AG09309 (cell line): ENCODE measurements around the gene PALM3.
"Not testable (repeated sequence)": the region's sequence is repeated elsewhere in the genome, so short reads cannot be mapped to it uniquely, and the experiment has no call there.

Experiments used
- DNase-seq: peaks from one replicate; pipeline ENCODE4 v3.0.0-alpha.2; 2010; ENCODE audit warnings: low read depth
- H3K4me3 ChIP-seq: 2 replicates; pipeline ENCODE4 v1.5.1; 2011; ENCODE audit warnings: mild to moderate bottlenecking, low read depth, low read length, moderate library complexity; ENCODE audit not compliant: control insufficient read depth
- TF ChIP-seq, protein P1 (sequence below): IDR thresholded peaks from 2 replicates; pipeline ENCODE4 v1.5.1; 2011; ENCODE audit warnings: mild to moderate bottlenecking, low read depth, low read length, inconsistent platforms; ENCODE audit not compliant: insufficient read depth, control insufficient read depth; ENCODE audit errors: missing control alignments

Gene PALM3

GRCh38 chr19:14022469-14022868 is 39.4 kb downstream of the PALM3 start:
- DNase-seq = no peak
- H3K4me3 ChIP-seq = no peak overlapping the region
- TF ChIP-seq, protein P1, sequence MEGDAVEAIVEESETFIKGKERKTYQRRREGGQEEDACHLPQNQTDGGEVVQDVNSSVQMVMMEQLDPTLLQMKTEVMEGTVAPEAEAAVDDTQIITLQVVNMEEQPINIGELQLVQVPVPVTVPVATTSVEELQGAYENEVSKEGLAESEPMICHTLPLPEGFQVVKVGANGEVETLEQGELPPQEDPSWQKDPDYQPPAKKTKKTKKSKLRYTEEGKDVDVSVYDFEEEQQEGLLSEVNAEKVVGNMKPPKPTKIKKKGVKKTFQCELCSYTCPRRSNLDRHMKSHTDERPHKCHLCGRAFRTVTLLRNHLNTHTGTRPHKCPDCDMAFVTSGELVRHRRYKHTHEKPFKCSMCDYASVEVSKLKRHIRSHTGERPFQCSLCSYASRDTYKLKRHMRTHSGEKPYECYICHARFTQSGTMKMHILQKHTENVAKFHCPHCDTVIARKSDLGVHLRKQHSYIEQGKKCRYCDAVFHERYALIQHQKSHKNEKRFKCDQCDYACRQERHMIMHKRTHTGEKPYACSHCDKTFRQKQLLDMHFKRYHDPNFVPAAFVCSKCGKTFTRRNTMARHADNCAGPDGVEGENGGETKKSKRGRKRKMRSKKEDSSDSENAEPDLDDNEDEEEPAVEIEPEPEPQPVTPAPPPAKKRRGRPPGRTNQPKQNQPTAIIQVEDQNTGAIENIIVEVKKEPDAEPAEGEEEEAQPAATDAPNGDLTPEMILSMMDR = no peak

- no peak overlapping the region for H3K4me3 ChIP-seq
- DNase-seq = no peak
- TF ChIP-seq, protein P1 = no peak
These were observed 40.4 kb downstream of the PALM3 start for GRCh38 chr19:14021474-14021873.

DNA sequence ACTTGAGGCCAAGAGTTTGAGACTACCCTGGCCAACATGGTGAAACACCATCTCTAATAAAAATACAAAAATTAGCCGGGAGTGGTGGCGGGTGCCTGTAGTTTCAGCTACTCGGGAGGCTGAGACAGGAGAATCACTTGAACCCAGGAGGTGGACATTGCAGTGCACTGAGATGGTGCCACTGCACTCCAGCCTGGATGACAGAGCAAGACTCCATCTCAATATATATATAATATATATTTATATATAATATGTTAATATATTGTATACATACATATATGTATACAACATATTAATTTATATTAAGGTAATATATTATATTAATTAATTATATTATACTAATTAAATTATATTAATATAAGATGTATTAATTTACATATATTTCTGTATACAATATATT is 42.1 kb downstream of the PALM3 start:
- DNase-seq, H3K4me3 ChIP-seq: not testable (repeated sequence)

DNA sequence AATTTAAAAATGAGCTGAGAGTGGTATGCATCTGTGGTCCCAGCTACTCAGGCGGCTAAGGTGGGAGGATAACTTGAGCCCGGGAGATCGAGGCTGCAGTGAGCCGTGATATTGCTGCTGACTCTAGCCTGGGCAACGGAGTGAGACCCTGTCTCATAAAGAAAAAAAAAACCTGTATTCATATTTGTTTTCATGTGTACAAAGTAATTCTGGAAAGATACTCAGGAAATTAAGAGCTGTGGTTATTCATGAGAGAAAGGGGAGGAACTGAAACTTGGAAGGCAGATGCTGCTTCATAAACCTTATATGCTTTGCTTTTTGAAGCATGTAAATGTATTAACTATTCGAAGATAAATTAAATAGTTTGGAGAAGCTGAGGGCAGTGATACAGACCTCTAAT is 42.8 kb downstream of the PALM3 start:
- H3K4me3 ChIP-seq = no peak overlapping the region
- TF ChIP-seq, protein P1 = no peak
- DNase-seq = no peak

GRCh38 chr19:14015524-14016035 is 46.3 kb downstream of the PALM3 start:
- H3K4me3 ChIP-seq = no peak overlapping the region
- TF ChIP-seq, protein P1 = no peak
- DNase-seq = no peak

- no peak for DNase-seq
- no peak overlapping the region for H3K4me3 ChIP-seq
- TF ChIP-seq, protein P1 = no peak
These were observed 49.4 kb downstream of the PALM3 start for GRCh38 chr19:14012378-14012915.

- peak overlapping the region; percentile 63 for H3K4me3 ChIP-seq
- TF ChIP-seq, protein P1 = no peak
- no peak for DNase-seq
These were observed 54.9 kb downstream of the PALM3 start for GRCh38 chr19:14006766-14007562.
